ENCODE measurements around the gene COL11A1.
"Not testable (repeated sequence)": the region's sequence is repeated elsewhere in the genome, so short reads cannot be mapped to it uniquely, and the experiment has no call there.

The COL11A1 gene

DNA sequence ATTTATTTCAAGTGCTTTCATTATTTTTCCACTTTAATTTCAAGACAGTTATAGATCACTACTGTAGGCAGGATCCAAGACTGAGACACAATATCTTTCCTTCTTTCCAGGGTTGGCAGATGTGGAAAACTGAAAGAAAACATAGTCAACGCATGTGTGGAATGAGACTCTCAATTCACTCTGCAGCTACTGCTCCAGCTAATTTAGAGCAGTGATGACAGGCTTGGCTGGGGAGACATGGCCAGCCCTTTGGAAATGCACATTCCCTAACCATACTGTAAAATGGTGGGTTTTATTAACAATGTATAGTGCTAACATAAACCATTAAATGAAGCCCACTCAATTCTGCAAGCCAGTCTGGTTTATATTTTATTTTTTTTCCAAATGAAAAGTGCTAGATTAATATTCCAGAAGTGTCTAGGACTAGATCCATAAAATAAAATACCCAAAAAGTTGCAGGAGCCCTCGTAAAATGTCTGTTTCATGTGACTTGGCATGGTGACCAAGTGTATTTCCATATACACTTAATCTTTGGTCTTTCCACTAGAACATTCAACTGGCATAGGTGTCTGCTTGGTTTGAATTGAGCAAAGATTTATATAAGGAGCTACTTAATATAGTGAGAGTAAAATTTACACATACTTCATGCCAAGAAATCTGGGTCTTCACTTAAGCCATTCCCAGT is 32.9 kb downstream of the COL11A1 start:
- DNase-seq (ENCODE audit: low spot score), result no peak

DNA sequence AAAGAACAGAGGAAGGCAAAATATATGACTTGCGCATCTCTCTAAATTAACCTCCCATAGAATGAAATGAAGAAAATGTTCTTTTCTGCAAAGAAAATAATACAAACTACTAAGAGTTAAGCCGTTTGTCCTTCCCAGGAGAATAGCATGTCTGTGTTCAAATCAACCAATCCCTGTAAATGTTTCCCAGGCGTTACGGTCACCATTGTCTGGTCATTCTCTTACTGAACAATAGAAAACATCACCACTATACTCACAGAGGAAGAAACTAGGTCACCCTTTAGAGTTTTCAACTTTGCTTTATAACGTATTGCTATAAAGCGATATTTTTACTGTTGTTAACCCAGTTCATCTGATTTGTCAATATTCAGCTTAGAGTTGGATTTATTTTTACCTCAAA is 34.1 kb downstream of the COL11A1 start:
- no peak for DNase-seq (ENCODE audit: low spot score)

GRCh38 chr1:103069201-103069600 is 39.1 kb downstream of the COL11A1 start:
- DNase-seq (ENCODE audit: low spot score), result no peak

- DNase-seq (ENCODE audit: low spot score), result no peak
Observed at GRCh38 chr1:103063921-103064320, 44.4 kb downstream of the COL11A1 start.

- DNase-seq (ENCODE audit: low spot score), result no peak
Observed at GRCh38 chr1:103058391-103058790, 49.9 kb downstream of the COL11A1 start.

DNA sequence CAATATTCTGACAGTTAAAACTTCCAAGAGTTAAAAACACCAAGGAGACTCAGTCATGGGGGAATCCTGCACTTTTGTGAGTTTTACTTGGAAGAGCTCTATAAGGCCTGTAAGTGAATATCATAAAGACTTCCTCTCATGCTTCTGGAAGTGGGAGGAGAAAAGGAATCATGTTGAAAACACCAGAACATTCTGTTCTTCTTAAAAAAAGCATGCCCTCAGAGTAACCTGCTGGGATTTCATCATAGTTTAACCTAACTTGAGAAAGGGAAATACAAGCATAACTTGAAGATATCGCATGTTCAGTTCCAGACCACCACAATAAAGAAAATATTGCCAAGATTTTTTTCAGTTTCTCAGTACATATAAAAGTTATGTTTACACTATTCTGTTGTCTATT is 51.9 kb downstream of the COL11A1 start:
- no peak for DNase-seq (ENCODE audit: low spot score)

DNA sequence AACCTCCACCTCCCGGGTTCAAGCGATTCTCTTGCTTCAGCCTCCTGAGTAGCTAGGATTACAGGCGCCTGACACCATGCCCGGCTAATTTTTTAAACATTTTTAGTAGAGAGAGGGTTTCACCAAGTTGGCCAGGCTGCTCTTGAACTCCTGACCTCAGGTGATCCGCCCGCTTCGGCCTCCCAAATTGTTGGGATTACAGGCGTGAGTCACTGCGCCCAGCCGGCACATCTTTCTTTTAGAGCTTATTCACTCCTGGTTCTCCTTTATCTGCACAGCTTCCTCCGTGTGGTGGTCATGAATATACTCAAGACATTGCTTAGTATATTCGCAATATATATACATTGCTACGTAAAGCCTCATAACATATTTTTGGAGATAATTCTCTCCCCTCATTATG is 80.2 kb downstream of the COL11A1 start:
- DNase-seq (ENCODE audit: low spot score), result not testable (repeated sequence)

DNA sequence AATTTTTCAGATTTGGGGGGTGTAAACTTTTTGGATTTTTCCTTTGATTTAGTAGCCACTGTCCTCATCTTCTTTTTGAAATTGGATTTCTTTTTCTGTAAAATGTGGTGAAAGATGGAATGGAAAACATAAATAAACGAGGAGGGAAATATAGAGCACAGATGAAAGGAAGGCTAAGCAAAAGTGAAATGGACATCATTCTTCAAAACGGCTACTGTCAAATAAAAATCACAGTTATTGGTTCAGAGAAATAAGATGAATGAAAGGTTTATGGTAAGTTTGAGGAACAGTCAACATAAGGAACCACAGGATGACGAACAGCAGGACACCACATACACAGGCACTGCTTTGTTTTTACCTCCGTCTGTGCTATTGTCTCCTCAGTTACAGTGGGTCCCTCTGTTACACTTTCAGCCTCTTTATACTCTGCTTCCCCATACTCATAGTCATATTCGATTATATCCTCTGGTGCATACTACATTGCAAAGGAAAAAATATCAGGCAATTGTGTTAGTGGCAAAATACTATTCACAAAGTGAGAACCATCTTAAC is 82.4 kb downstream of the COL11A1 start:
- DNase-seq (ENCODE audit: low spot score), result no peak

DNA sequence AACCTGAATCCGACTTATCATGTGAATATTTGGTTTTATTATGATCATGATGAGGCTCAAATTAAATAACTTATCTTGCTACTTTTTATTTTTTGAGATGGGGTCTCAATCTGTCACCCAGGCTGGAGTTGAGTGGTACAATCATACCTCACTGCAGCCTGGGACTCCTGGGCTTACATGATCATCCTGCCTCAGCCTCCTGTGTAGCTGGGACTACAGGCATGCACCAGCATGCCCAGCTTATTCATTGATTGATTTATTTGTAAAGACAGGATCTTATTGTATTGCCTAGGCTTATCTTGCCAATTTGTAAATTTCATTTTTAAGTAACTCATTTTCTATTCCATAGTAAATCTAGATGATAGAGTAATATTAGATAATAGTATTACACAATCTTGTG is 84.3 kb downstream of the COL11A1 start:
- DNase-seq (ENCODE audit: low spot score), result no peak

DNA sequence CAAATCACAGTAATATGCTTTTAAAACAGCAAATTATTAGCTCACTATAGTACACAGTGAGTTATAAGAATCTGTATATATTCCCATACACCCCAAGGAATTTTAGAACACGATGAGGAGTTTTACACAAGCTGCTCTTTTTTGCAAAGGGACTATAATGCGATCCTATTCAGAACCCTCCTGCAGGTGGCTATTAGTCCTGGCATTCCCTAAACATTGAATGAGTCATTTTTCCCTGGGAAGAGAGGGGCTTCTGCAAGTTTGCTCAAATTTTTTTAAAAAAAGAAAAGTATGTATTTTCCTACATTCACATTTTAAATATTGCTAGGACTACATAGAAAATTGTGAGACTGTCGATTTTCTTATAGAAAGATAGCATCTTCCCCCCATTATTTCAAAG is 106.3 kb downstream of the COL11A1 start:
- no peak for DNase-seq (ENCODE audit: low spot score)

- DNase-seq (ENCODE audit: low spot score), result no peak
Observed at GRCh38 chr1:102978874-102979273, 129.4 kb downstream of the COL11A1 start.

DNA sequence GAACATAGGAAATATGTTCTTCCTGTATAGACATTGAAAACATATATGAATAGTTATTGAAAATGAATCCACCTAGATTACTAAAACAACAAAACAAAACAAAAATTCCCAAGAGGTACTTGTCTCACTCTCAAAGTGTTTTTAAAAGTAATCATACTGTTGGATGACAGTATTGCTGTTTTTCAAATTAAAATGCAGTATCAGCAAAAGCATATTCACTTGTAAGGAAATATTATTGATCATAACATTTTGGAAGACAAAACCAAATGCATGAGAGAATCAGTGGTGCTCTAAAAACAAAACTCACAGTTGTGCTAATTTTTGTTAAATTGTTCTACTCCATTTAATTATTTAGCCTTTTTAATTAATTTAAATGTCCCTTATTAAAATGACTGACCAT is 131.0 kb downstream of the COL11A1 start:
- no peak for DNase-seq (ENCODE audit: low spot score)

DNA sequence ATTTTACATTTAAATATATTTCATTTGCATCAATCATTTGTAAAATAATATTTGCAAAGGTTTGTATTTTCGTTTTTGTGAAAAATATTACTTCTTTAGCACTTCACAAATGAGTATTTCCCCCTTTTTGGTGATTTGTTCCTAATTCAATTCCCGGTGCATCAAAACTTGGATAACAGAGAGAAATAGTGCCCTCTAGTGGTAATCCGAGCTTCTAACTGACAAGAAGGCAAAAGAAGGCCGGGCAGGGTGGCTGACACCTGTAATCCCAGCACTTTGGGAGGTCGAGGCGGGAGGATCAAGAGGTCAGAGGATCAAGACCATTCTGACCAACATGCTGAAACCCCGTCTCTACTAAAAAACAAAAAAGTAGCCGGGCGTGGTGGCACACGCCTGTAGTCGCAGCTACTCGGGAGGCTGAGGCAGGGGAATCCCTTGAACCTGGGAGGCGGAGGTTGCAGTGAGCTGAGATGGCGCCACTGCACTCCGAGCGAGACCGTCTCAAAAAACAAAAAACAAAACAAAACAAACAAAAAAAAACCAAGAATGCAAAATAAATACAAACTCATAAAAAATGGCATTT is 137.7 kb downstream of the COL11A1 start:
- DNase-seq (ENCODE audit: low spot score), result peak; percentile 60

GRCh38 chr1:102967786-102968185 is 140.5 kb downstream of the COL11A1 start:
- no peak for DNase-seq (ENCODE audit: low spot score)

DNA sequence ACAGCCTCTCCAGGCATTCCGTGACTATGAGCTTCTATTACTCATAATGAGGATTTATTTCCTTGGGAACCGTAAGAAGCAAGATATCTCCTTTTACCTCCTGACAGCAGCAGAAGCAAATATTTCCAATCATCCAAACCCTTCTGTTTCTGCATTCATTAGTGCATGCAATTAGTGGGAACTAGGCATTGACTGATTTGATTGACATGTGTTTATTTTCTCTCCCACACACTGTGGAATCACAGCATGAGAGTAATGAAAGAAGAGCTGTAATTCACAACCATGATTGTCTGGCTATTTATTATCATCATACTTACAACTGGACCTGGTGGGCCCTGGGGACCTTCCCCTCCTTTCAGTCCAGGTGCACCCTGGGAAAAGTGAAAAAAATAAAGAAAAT is 146.8 kb downstream of the COL11A1 start:
- no peak for DNase-seq (ENCODE audit: low spot score)

GRCh38 chr1:102954576-102954975 is 153.7 kb downstream of the COL11A1 start:
- DNase-seq (ENCODE audit: low spot score), result no peak

GRCh38 chr1:102952400-102952799 is 155.9 kb downstream of the COL11A1 start:
- DNase-seq (ENCODE audit: low spot score), result no peak

GRCh38 chr1:102942324-102942723 is 166.0 kb downstream of the COL11A1 start:
- DNase-seq (ENCODE audit: low spot score), result no peak

DNA sequence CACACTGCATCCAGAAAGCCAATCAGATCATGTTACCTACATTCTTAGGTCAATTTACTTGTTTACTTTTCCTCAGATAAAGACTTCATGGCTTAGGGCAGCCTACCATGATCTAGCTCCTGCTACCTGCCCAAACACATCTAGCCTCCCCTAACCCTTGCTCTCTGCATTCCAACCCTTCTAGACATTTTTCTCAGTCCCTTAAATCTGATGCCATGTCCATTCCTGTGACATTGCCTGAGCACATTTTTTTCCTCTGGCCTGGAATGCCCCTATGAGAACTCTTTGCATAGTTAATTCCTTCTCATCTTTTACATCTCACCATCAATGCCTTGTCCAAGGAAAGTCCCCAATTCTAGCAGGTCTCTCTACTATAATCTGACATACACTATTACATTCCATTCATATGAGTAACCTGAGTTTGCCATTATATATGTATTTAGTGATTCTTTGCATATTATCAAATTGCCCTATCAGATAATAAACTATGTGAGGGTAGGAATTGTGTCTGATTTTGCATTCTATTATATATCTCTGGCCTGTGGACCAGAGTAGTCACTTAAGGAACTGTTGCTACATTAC is 166.9 kb downstream of the COL11A1 start:
- no peak for DNase-seq (ENCODE audit: low spot score)

DNA sequence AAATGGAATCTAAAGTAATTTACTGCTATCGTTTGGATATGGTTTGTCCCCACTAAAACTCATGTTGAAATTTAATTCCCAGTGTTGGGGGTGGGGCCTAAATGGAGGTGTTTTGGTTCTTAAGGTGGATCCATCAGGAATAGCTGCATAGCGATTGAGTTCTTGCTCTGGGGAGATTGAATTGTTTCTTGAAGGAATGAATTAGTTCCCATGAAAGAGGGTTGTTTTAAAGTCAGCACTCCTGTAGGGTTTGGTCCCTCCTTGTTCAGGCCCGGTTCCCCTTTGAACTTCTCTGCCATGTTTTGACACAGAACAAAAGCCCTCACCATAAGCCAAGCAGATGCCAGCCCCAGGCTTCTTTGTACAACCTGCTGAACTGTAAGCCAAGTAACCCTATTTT is 170.9 kb downstream of the COL11A1 start:
- DNase-seq (ENCODE audit: low spot score), result no peak

- DNase-seq (ENCODE audit: low spot score), result not testable (repeated sequence)
Observed at GRCh38 chr1:102933362-102933761, 175.0 kb downstream of the COL11A1 start.

GRCh38 chr1:102919659-102920058 is 188.7 kb downstream of the COL11A1 start:
- no peak for DNase-seq (ENCODE audit: low spot score)

GRCh38 chr1:102901996-102902395 is 206.3 kb downstream of the COL11A1 start:
- no peak for DNase-seq (ENCODE audit: low spot score)

All from activated CD4-positive, alpha-beta T cell treated with anti-CD3 and anti-CD28 coated beads, Interleukin-2, Interleukin-4, amounts not matched to agents 100 ng/mL and 50 ng/mL, durations not matched to agents 16 hours and 8 hours (primary cell).